Measurements from ENCODE around the gene KLHL12. TPM values are rescaled to one million over a fixed set of nuclear protein-coding genes. Genes with fewer than 3 reads are reported as not detected.

KLHL12 gene
- total RNA-seq, 2 donors from 2014 or later: 25.1 to 43.1 TPM

DNA sequence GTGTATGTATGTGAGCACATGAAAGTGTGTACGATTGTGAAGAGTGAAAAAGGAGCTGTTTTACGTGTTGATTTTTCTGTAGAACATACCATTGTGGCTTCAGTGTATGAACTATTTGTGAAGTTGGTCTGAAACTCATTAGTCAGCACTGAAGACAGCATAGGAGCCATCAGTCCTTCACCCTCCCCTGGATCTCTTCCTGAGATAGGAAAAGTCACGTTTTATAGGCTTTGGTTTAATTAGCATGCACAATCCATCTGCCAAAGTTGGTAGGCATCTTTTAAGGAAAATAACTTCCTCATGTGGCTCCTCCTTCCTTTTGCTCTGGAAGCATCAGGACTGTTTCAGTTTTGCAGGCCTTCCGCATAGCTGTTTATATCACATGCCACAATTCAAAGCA is 36.6 kb downstream of the KLHL12 start:
- ATAC-seq (no peak), DNase-seq (ENCODE audit: low spot score) (no peak)
- H3K4me3 Mint-ChIP-seq: no peak overlapping the region
- H3K27ac Mint-ChIP-seq: no peak overlapping the region
- no peaks in the 10 kb centered on the region for H3K27me3 Mint-ChIP-seq
- no peaks in the 10 kb centered on the region for H3K9me3 Mint-ChIP-seq
- H3K4me1 Mint-ChIP-seq (ENCODE audit: low read depth in 2 of 2): peaks cover 12 to 19% of the 10 kb centered on the region in 2 donors
- H3K36me3 Mint-ChIP-seq: peaks cover 21% of the 10 kb centered on the region

DNA sequence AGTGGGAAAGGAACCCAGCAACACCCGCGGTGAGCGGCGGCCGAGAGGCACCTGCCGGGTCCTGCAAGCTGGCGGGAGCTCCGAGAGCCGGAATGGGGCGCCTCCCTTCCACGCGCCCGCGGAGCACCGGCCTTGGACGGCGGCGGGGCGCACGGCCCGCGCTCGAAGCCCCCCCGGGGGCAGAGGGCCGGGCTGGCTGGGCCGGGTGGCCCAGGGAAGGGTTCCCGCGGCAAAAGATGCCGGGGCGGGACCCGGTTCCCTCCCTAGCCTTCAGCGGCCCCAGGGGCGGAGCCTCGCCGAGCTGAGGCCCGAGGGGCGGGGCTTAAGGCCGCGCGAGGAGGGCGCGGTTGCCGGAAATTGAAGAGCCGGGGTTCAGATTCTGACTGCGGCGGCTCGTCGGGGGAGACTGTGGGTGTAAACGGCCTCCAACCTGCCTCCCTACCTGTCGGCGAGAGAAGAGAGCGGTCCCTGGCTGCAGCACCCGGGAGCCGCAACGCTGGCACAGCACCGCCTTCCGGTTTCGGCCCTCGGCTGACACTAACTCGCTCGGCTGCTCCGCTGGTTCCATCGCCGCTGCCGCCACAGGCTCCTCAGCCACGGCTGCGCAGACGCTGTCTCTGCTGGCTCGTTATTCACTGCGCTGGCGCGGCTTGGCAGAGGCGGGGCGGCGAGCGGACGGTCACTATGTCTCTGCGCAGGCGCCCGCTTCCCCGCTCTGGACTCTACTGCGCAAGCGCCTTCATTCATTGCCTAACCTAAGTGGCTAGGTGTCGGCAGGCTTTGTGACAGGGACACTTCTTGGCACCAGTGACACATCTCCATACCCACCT is 38.3 kb downstream of the KLHL12 start, which contains the start of gene RABIF:
Gene RABIF (minus strand): TSS at position 619 of the 830 bp plus-strand sequence. CDS start 51 bp downstream, at position 568.
- ATAC-seq (peak; percentile 96 to 97), DNase-seq (ENCODE audit: low spot score) (peak; percentile 97)
- Mint-ChIP-seq H3K9me3 (no peaks in the 10 kb centered on the region), H3K4me1 (ENCODE audit: low read depth in 2 of 2) (peaks cover 15 to 19% of the 10 kb centered on the region in 2 donors), H3K27me3 (no peaks in the 10 kb centered on the region), H3K4me3 (peak within 1 kb of the TSS; percentile 95), H3K27ac (peak within 1 kb of the TSS; percentile 81 to 93), H3K36me3 (peaks cover 14% of the 10 kb centered on the region)

GRCh38 chr1:202888221-202888530 is 38.9 kb downstream of the KLHL12 start:
- DNase-seq (ENCODE audit: low spot score): no peak
- peaks cover 19 to 21% of the 10 kb centered on the region in 2 donors for H3K4me1 Mint-ChIP-seq (ENCODE audit: low read depth in 2 of 2)
- peak overlapping the region; percentile 81 to 93 for H3K27ac Mint-ChIP-seq
- H3K9me3 Mint-ChIP-seq: no peaks in the 10 kb centered on the region
- H3K27me3 Mint-ChIP-seq: no peaks in the 10 kb centered on the region
- H3K36me3 Mint-ChIP-seq: peaks cover 11% of the 10 kb centered on the region
- peak overlapping the region; percentile 95 for H3K4me3 Mint-ChIP-seq
- no peak for ATAC-seq

GRCh38 chr1:202880961-202881460 is 46.0 kb downstream of the KLHL12 start:
- H3K4me1 Mint-ChIP-seq (ENCODE audit: low read depth in 2 of 2): peaks cover 8 to 16% of the 10 kb centered on the region in 2 donors
- peaks cover 17% of the 10 kb centered on the region for H3K36me3 Mint-ChIP-seq
- H3K9me3 Mint-ChIP-seq: no peaks in the 10 kb centered on the region
- DNase-seq (ENCODE audit: low spot score) (no peak), ATAC-seq (no peak)
- H3K27ac Mint-ChIP-seq: no peak overlapping the region
- H3K4me3 Mint-ChIP-seq: no peak overlapping the region
- no peaks in the 10 kb centered on the region for H3K27me3 Mint-ChIP-seq

- H3K36me3 Mint-ChIP-seq: peaks cover 17% of the 10 kb centered on the region
- H3K9me3 Mint-ChIP-seq: no peaks in the 10 kb centered on the region
- ATAC-seq (no peak), DNase-seq (ENCODE audit: low spot score) (no peak)
- H3K4me1 Mint-ChIP-seq (ENCODE audit: low read depth in 2 of 2): peaks cover 8 to 13% of the 10 kb centered on the region in 2 donors
- no peaks in the 10 kb centered on the region for H3K27me3 Mint-ChIP-seq
- H3K4me3 Mint-ChIP-seq: no peak overlapping the region
- H3K27ac Mint-ChIP-seq: no peak overlapping the region
These were observed 47.0 kb downstream of the KLHL12 start for GRCh38 chr1:202880062-202880461.

- ATAC-seq (no peak), DNase-seq (ENCODE audit: low spot score) (no peak)
- Mint-ChIP-seq H3K9me3 (no peaks in the 10 kb centered on the region), H3K27ac (no peak overlapping the region), H3K36me3 (peaks cover 17% of the 10 kb centered on the region), H3K27me3 (no peaks in the 10 kb centered on the region), H3K4me3 (no peak overlapping the region), H3K4me1 (ENCODE audit: low read depth in 2 of 2) (peaks cover 8 to 13% of the 10 kb centered on the region in 2 donors)
These were observed 47.9 kb downstream of the KLHL12 start for GRCh38 chr1:202879128-202879527.

GRCh38 chr1:202873026-202873425 is 54.0 kb downstream of the KLHL12 start:
- Mint-ChIP-seq H3K27ac (no peak overlapping the region), H3K4me3 (no peak overlapping the region), H3K9me3 (no peaks in the 10 kb centered on the region), H3K27me3 (no peaks in the 10 kb centered on the region), H3K4me1 (ENCODE audit: low read depth in 2 of 2) (no peaks in the 10 kb centered on the region), H3K36me3 (no peaks in the 10 kb centered on the region)
- ATAC-seq (no peak), DNase-seq (ENCODE audit: low spot score) (no peak)

DNA sequence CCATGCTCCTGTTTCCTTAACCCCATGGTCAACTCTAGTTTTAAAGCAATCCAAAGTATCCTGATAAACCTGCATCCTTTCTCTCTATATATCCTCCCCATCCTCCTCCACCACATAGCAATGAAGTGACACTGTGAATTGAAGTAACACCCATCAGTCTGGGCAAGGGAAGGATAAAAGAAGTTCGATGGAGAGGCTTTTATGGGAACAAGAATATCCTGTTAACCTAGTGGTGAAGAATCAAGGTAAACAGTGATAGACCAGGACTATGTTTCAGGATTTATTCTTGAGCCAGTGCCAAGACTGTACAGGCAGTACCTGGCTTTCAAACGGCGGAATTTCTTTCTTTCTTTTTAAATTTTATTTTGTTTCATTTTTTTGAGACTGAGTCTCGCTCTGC is 55.7 kb downstream of the KLHL12 start:
- no peak for ATAC-seq
- Mint-ChIP-seq H3K4me3 (no peak overlapping the region), H3K27me3 (no peaks in the 10 kb centered on the region), H3K27ac (no peak overlapping the region), H3K36me3 (no peaks in the 10 kb centered on the region), H3K4me1 (ENCODE audit: low read depth in 2 of 2) (no peaks in the 10 kb centered on the region), H3K9me3 (no peaks in the 10 kb centered on the region)
- DNase-seq (ENCODE audit: low spot score): no peak

DNA sequence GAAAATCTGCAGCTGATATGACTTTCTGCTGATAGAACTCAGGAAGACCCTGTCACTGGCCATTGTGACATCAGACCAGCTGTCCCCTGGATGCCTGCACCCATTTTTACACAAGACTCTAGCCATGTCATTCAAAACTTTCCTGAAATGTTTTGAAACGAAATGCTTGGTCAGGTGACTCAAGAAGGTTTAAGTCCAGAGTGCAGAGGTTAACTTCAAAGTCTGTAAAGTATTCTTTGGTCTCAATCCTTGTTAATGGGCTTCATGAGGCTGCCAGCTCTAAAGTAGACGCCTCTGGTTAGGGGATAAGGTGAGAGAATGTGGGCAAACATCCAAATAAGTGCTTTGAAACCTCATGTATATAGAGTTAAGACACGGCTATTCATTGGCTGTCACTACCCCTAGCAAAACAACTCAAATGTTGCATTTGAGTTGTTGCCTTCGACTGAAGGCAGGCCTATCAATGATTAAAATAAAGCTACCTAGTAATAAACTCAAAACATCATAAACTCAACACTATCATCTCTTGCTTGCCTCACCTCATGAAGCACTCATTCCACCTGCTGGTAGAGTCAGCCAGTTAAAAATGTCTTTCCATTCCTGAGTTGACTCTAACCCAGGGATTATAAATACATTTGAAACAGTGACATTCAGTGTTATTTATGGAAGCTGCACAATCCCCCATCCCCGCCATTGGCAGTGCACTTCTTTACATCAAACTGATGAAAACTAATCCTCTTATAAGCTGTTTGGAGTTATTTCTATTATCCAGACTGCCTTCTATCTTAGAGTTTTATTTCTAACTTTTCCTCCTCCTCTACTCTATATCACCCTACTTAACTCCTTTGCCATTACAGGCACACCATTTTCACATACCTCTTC is 64.1 kb downstream of the KLHL12 start:
- DNase-seq (ENCODE audit: low spot score) (no peak), ATAC-seq (no peak)
- Mint-ChIP-seq H3K36me3 (no peaks in the 10 kb centered on the region), H3K4me1 (ENCODE audit: low read depth in 2 of 2) (peaks cover 7 to 21% of the 10 kb centered on the region in 2 donors), H3K4me3 (peak overlapping the region; percentile 92), H3K27ac (no peak overlapping the region), H3K9me3 (no peaks in the 10 kb centered on the region), H3K27me3 (peaks cover 19 to 22% of the 10 kb centered on the region in 2 donors)

- Mint-ChIP-seq H3K4me1 (ENCODE audit: low read depth in 2 of 2) (peaks cover 7 to 22% of the 10 kb centered on the region in 2 donors), H3K27ac (peak overlapping the region in 1 of 2 donors; percentile 28), H3K36me3 (no peaks in the 10 kb centered on the region), H3K4me3 (peak overlapping the region; percentile 92), H3K9me3 (no peaks in the 10 kb centered on the region), H3K27me3 (peaks cover 19 to 22% of the 10 kb centered on the region in 2 donors)
- peak; percentile 97 to 99 for ATAC-seq
- peak; percentile 91 for DNase-seq (ENCODE audit: low spot score)
These were observed 65.5 kb downstream of the KLHL12 start for GRCh38 chr1:202861420-202862132.

DNA sequence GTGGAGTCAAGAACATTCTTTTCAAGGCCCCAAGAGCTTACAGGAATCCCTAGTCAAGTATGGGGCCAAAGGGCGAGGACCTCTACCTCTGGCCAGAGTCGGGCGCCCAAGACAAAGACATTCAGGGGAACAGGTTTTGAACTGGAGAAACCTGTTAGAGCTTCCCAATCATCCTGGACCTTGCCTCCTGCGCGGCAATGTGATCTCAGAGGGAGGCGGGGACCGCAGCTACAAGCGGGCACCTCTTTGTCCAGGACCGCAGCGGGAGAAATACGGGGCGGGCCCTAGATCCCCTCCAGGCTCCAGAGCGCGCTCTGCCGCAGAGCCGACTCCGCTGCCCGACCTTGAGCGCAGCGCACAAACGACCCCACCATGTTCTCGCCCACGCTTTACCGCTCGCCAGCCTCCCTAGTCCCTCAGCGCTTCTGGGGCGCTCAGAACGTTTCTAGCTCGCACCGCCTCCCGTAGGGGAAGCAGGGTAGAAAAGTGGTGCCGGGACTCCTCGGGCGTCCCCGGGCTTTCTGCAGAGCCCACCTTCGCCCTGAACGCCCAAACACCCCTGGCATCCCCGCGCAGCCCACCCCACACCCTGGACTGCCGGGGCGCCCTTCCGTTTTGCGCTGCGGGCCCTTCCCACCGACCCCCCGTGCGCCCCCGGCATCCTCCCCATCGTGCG is 66.2 kb downstream of the KLHL12 start:
- H3K27ac Mint-ChIP-seq: peak overlapping the region in 1 of 2 donors; percentile 28
- ATAC-seq (peak; percentile 49 to 55), DNase-seq (ENCODE audit: low spot score) (no peak)
- peak overlapping the region; percentile 92 for H3K4me3 Mint-ChIP-seq
- peaks cover 7 to 22% of the 10 kb centered on the region in 2 donors for H3K4me1 Mint-ChIP-seq (ENCODE audit: low read depth in 2 of 2)
- no peaks in the 10 kb centered on the region for H3K36me3 Mint-ChIP-seq
- H3K9me3 Mint-ChIP-seq: no peaks in the 10 kb centered on the region
- H3K27me3 Mint-ChIP-seq: peaks cover 19 to 22% of the 10 kb centered on the region in 2 donors

DNA sequence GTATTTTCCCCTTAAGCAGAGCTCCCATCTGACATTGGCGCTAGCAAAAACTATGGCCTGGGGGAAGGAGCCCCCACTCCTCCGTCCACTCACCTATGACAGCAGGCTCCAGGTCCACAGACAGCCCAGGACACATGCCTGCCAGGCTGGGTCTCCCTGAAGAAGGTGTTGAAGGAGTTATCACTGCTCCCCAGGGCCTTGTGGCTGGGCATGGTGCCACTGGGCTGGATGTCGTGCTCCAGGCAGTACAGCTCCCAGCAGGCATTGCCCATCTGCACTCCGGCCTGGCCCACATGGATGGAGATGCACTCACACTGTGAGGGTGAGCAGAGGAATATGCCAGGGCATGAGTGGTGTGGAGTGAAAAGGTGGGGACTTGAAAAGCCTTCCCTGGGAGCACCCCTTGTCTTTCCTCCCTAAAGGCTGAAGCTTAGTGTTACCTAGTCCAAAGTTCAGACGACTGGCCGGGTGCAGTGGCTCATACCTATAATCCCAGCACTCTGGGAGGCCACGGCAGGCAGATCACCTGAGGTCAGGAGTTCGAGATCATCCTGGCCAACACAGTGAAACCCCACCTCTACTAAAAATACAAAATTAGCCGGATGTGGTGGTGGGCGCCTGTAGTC is 68.1 kb downstream of the KLHL12 start:
- no peak overlapping the region for H3K4me3 Mint-ChIP-seq

More for the DNA sequence above, 68.1 kb downstream of the KLHL12 start:
- DNase-seq (ENCODE audit: low spot score): no peak
- ATAC-seq: no peak
- H3K36me3 Mint-ChIP-seq: no peaks in the 10 kb centered on the region
- H3K4me1 Mint-ChIP-seq (ENCODE audit: low read depth in 2 of 2): peaks cover 7 to 22% of the 10 kb centered on the region in 2 donors
- H3K9me3 Mint-ChIP-seq: no peaks in the 10 kb centered on the region
- peaks cover 9 to 12% of the 10 kb centered on the region in 2 donors for H3K27me3 Mint-ChIP-seq
- no peak overlapping the region for H3K27ac Mint-ChIP-seq
